RPMI8226 (cell line): ENCODE results near the gene DPP6.

Experiments used
- DNase-seq: peaks from one replicate; pipeline ENCODE4 v3.0.0-alpha.2; 2015

Gene DPP6

DNA sequence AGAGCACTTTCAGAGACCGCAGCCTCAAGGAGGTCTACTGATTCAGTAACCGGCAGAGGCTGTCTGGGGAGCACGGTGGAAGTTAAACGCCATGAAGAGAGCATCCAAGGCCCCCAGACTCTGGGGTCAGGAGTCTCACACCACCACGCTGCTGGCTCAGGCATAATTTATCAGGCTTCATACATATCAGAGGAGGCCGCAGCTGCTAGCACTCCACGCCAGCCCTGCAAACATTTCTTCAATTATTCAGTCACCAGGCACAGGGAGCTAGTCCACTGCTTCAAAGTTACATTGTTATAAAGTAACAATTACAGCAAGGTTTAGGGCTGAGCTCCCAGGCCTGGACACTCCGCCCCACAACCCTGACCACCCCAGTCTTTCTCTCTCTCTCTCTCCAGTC is 852.9 kb downstream of the DPP6 start:
- DNase-seq: no peak

DNA sequence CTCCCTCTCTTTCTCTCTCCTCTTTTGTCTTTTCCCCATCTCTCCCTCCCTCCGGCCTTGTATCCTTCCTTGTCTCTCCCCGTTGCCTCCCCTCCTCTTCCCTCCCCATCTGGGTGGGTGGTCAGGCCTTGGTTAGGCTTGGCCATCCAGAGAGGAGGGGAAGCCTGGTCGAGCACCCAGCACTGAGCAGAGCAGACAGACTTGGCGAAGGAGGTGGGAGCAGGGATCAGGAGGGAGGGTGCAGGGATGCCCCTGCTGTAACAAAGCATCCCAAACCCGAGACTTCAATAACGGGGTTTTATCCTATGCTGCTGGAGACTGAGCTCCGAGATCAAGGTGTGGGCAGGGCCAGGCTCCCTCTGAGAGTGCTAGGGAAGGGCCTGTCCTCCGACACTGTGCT is 853.4 kb downstream of the DPP6 start:
- no peak for DNase-seq

DNA sequence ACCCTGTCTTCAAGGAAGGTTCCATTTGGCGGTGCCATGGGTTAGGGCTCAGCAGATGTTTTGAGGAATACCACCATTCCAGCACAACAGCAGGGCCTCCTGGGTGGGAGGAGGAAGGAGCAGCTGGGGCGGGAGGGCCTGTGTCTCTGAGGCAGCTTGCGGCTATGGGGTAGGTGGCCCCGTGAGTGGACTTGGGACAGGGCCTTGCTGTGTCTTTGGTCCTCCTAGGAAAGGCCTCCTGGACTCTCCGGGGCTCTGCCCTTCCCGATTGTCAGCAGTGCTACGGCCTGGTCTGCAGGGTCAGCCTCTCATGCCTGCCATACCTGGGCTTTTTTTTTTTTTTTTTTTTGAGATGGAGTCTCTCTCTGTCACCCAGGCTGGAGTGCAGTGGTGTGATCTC is 854.0 kb downstream of the DPP6 start:
- no peak for DNase-seq

DNA sequence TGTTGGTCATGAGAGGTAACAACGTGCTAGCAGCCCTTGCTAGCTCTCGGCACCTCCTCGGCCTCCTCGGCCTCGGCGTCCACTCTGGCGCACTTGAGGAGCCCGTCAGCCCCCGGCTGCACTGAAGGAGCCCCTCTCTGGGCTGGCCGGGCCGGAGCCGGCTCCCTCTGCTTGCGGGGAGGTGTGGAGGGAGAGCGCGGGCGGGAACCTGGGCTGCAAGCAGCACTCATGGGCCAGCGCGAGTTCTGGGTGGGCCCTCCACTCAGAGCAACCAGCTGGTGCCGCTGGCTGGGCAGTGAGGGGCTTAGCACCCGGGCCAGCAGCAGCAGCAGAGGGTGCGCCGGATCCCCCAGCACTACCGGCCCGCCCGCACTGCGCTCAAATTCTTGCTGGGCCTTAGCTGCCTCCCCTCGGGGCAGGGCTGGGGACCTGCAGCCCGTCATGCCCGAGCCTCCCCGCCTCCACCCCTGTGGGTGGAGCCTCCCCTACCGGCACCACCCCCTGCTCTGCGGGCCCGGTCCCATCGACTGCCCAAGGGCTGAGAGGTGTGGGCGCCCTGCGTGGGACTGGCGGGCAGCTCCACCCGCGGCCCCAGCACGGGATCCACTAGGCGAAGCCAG is 854.6 kb downstream of the DPP6 start:
- DNase-seq: no peak

DNA sequence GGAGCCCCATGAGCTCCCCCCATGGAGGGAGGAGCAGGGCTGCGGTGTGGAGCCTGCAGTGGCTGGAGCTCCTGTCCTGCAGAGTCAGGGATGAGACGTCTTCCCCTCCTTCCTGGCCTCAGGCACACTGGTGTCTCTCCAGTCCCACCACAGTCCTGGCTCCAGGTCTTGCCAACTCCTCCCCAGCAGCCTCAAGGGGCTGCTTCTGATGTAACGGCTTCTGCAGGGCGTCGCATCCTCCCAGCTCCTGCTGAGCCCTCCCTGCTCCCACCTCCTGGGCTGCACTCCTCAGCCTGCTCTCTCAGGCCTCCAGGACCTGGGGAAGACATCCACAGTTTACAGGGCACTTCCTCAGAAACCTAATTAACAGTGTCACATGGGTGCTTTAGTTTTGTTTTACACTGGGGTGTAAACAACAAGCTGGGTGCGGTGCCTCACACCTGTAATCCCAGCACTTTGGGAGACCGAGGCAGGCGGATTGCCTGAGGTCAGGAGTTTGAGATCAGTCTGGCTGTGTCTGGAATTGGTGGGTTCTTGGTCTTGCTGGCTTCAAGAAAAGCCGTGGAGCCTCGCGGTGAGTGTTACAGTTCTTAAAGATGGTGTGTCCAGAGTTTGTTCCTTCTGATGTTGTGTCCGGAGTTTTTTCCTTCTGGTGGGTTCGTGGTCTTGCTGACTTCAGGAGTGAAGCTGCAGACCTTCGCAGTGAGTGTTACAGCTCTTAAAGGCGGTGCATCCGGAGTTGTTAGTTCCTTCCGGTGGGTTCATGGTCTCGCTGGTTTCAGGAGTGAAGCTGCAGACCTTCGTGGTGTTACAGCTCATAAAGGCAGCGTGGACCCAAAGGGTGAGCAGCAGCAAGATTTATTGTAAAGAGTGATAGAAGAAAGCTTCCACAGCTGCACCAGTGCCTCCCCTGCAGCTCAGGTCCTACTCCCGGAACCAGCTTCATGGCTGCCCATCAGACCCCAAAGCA is 855.7 kb downstream of the DPP6 start:
- DNase-seq: no peak

DNA sequence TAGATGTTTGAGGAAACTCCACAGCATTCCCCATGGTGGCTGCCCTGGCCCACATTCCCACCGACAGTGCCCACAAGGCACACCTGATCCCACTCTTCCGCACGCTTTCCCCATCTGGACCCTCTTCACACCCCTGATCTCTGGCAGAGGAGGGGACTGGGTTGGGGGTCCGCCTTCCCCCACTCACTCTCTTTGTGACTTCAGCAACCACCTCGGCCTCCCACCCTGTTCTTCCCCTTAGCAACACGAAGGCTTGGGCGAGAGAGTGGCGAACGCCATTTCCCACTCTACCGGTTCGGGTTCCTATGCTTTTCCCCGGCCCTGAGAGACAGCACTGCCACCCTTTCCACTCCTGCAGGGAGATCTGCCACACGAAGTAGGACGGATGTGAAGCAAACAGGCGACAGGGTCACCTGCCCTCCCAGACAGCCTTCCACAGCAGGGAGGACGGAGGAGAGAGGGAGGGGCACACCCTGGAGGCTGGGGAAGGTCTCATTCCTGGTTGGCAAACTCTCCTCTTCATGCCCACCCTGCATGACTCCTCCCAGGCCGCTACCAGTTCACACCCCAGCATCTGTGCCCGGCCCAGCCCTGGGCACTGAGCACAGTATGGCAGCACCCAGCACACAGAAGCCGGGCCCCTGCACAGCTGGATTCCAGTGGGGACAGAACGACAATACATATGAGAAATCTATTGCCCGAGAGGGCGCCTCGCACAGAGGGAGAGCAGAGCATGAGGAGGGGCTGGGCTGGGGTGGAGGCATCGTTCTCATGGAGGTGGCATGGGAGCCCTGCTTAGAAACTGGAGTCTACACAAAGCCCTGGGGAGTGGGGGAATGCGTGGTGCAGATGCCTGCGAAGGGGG is 857.3 kb downstream of the DPP6 start:
- DNase-seq: no peak

DNA sequence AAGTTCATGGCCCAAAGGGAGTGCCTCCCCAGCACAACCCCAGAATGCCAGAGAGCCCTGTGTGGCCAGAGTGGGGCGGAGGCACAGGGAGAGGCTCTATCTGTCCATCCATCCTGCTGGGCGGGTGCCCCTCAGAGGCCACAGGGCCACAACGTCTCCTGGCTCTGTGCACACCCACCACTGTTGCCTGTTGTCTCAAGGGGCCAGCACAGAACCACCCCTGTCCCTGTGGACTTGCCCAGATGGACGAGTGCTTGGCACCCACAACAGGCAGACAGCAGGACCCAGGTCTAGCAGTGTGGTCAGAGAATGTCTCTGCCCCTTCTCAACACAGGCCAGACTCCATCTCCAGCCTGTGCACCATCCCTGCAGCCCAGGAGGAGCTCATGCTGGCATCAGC is 857.9 kb downstream of the DPP6 start:
- no peak for DNase-seq

DNA sequence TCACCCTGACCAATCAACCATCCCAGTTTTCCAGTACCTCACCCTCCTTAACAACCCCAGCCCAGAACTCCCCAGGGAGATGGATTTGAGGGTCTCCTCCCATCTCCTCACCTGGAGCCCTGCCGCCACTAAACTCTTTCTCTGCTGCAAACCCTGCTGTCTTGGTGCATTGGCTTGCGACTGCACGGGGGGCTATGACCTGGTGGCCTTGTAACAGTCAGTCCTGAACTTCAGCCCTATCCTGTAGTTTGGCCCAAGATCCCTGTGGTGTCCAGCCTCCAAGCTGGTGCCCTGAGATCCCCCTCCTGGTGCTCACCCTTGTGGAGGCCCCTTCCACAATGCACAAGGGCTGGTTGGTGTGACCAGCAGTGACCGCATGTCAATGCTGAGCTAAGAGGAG is 858.8 kb downstream of the DPP6 start:
- DNase-seq: no peak

DNA sequence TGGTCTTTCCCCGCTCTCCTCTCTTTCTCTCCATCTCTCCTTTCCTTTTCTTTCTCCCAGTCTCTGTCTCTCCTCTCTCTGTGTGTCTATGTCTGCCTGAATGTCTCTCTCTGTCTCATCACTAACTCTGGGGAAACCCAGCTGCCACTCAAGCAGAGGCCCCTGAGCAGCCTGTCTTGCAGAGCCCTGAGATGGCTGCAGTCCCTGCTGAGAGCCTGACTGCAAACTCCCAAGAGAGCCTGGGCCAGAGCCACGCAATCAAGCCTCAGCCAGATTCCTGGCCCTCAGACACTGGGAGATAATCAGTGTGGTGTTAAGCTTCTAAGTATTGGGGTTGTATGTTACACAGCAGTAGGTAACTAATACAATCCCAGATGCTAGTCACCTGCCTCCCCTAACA is 859.2 kb downstream of the DPP6 start:
- no peak for DNase-seq

DNA sequence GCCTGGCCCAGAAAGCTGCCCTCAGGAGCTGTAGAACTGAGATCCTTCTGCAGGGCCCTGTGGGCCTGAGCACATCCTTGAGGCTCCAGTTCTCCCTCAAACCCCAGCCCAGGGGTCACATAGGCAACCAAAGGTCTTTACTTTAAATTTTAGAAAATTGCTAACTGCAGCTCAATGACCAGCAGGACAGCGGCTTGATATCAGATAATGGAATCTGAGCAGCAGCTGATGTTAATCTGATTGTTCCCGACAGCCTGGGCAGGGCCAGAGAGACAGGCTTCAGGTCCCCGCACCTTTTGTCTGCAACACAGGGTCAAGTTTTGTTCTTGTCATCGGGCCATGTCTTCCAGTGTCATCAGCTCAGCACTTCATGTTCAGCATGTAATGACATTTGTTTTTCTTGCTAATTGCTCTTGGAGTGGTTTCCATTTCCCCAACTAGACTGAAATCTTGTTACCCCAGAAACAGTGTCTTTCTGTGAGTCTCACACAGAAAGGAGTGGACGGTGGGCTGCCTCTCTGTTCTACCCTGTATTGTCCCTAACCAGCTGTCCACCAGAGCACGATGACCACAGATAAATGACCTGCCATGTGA is 859.8 kb downstream of the DPP6 start:
- DNase-seq: no peak

DNA sequence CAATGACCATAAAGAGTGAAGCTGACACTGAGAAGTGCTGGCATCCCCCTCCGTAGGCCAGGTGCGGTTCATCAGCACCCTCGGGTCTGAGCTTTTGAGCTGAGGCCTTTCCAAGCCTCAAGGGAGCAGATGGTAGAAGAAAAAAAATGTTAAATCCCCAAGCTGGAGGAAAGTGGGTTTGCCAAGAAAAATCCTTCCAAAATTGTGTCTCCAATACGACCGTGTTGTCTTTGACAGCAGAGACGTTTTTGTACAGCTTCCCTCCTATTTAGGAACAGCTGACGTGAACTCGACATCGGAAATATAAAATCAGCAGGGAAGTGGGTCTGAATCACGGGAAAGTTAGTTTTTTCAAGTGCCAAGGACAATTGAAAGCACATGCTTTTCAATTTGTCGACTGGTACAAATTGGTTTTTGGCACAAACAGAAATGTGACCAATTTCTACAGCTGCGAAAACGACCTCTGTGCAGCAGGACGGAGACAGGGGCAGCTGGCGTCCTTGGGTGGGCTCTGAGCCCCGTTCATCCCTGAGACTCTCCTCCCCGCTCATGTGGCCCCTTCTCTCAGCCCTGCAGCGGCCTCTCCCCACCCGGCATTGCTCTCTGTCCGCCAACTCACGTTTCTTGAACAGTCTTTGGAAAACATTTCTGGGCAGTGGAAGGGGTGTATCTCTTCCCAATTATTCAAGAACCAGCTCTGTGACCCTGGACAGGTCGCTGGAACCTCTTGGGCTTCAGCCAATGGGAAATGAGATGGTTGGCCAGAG is 860.9 kb downstream of the DPP6 start:
- no peak for DNase-seq

DNA sequence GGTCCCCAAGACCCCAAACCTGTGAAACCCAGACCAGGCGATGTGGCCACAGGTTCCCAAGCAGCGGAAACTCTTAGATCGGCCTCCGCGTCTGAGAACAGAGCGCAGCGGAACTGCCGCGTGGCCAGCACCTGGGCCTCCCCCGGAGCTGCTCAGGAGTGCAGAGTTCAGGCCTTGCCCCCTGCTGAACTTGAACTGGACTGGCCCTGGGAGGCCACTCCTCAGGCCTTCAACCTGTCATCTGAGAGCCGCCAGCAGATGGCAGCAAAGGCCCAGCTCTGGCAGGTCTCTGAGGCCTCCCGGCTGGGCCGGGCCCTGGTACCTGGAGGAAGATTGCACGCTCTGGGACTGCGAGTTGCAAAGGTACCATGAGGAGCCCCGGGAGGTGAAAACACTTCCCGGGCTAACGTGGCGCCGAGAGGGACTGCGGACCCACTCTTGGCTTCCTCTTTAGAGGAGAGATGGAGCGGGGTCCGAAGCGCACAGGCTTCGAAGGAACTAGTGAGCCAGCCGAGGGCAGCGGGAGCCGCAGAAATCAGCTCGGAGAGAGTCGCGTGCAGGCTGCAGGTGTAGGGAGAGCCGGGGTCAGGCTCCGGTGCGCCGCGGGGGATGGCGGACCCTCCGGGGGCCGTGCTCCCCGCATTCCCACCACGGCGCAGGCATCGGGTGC is 861.6 kb downstream of the DPP6 start:
- peak; percentile 85 for DNase-seq

DNA sequence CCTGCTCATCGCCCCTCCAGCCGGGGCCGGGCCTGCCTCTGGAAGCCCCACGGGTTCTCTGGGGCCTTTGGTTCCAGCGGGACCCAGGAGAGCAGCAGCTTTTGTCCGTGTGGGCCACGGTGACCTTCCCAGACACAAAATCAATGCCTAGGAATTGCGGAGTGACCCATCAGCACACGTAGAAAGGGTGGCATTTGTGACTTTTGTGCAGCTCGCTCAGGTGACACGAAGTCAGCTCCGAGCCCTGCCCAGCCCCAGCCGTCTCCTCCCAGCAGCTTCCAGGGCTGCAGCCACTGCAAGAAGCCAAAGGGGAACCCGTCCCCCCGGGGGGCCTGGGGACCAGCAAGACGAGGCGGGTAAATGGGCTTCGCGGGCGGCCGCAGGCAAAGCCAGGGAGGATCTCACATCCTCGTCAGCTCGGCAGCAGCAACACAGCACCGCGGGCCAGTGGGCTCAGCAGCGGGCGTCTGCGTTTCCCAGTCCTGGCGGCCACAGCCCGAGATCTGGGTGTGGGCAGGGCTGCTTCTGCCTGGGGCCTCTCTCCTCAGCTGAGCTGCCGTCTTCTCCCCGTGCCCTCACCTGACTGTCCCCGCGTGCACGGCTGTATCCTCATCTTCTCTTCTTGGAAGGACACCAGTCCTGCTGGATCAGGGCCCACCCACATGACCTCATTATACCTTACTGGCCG is 862.3 kb downstream of the DPP6 start:
- DNase-seq: no peak

DNA sequence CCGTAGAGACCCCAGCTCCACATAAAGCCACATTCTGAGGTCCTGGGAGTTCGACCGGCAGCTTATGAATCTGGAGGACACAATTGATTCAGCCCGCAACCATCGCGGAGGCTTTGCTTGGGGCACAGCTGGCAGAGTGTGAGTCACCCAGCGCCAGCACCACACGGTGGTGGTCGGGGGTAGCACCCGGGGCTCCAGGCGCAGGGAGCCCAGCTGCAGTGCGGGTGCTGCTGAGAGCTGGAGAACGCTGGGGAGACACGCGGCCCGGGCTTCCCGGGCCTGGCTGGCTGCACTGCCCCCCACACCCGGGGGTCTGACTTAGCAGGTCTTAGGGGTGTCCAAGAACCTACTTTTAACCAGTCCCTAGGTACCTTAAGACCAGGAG is 862.8 kb downstream of the DPP6 start:
- no peak for DNase-seq

DNA sequence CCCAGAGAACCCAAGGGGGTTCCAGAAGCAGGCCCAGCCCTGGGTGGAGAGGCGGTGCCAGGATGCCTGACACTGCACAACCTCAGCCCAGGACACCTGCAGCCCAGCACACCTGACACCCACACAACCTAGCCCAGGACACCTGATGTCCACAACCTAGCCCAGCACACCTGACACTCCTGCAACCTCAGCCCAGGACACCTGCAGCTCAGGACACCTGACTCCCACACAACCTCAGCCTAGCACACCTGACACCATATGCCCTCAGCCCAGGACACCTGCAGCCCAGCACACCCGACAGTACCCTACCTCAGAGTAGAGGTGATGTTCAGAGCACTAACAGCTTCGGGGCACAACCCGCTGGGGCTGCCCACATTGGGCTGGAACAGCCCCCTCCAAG is 863.4 kb downstream of the DPP6 start:
- peak; percentile 33 for DNase-seq

DNA sequence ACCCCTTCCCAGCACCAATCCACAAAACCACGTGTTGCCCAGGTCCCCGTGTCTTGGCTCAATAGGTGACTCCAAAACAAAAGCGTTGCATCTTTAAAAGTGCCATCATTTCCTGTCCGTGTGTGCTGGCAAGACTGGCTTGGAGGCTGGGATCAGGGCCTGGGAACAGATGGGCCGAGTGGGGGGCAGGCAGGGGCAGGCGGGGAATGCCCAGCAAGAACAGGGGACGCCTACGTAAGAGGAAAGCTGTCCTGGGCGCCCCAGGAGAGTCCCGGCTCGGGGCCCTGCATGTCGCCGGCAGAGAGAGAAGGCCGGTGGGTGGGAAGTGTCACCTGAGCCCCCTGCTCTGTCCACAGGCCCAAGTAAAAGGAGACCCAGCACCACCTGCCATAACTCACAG is 864.2 kb downstream of the DPP6 start:
- DNase-seq: no peak

DNA sequence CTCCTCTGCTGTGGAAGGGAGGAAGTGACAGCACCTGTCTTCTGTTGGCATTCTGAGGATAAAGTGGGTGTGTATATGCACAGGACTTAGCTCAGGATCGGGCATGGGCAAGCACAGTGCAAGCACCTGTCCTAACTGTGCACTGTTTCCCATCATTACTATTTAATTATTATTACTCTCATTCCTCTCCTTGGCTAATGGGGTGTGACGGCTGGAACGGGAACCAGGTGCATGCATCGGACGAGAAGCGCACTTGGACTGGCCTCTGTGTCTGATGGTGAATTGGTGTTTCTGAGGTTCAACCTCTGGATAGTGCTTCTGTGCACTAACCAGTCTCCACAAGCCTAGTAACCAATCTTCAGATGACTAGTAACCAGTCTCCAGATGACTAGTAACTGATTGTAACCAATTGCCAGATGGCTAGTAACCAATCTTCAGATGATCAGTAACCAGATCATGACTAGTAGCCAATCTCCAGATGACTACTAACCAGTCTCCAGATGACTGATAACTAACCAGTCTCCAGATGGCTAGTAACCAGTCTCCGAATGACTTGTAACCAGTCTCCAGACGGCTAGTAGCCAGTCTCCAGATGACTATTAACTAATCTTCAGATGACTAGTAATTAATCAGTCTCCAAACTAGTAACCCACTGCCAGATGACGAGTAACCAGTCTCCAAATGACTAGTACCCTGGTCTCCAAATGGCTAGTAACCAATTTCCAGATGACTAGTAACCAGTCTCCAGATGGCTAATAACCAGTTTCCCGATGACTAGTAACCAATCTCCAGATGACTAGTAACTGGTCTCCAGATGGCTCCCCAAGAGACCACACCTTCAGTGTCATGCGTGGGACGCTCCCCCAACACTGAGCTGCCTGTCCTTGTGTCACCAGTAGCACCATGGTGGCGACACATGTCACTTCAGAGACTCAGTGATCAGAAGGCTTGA is 864.9 kb downstream of the DPP6 start:
- DNase-seq: no peak

DNA sequence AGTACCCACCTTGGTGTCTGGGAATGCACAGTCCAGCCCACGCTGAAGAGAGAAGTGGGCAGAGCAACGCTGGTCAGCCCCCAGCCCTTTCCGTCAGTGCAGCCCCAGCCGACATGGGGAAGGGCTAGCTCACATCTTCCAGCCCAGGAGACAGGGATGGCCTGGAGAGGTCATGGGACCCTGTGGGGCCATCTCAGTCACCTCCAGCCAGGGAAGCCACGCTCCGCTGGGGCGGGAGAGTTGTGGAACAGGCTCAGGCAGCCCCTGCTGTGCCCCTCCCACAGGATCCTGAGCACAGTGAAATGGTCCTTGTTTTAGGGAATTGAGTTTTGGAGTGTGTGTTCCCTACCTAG is 865.6 kb downstream of the DPP6 start:
- DNase-seq: no peak

DNA sequence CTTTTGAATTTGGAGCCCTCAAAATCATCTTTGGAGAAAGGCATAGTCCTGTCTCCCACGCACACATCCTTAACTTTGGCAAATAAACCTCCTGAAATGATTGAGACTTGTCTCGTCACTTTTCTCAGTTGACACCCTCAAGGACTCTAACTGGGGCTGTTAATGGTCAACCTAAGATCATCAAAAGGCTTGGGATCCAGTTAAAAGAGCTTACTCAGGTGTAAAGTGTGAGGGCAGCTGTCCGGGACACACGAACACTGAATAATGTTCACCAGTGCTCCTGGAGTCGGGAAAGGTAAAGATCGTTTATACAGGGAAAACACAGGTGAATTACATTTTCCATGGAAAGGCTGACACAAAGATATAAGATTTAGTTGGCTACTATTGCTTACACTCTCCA is 866.1 kb downstream of the DPP6 start:
- DNase-seq: no peak

DNA sequence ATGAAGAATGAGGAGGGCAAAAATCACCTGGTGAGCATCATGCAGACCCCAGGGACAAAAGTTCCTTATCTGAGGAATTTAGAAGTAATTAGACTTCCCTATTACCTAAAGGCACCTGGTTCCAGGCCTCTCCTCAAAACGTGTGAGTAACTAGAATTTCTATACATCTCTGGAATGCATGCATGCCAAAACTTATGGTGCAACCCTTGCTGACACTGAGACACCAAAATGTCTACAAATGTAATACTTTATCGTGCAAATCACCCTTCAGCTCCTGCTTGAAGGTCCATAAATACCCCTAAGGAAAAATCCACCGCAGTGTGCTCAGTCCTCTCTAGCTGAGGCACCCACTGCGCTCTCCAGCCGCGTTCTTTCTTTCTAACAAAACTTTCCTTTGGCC is 866.5 kb downstream of the DPP6 start:
- DNase-seq: no peak
